Measurements from ENCODE around the gene GABRD. TPM values are rescaled to one million over a fixed set of nuclear protein-coding genes. Genes with fewer than 3 reads are reported as not detected.

Gene GABRD
- total and polyA plus RNA-seq, 2 experiments from 2014 or later, result 2.1 to 5.1 TPM

DNA sequence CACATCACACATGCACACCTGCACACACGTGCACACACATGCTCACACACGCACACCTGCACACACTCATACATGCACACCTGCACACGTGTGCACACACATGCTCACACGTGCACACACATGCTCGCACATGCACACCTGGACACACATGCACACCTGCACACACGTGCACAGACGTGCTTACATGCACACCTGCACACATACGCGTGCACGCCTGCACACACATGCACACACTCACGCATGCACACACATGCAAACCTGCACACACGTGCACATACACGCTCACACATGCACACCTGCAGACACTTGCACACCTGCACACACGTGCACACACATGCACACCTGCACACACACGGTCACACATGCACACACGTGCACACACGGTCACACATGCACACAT lies 48.1 kb upstream of the GABRD start:
- no peak overlapping the region for H3K4me2 ChIP-seq
- no peaks in the 10 kb centered on the region for H3K9me2 ChIP-seq (ENCODE audit: insufficient read depth)
- no peaks in the 10 kb centered on the region for H3K27me3 ChIP-seq (ENCODE audit: insufficient read depth)
- no peak overlapping the region for H3K27ac ChIP-seq (ENCODE audit: low read depth)
- no peaks in the 10 kb centered on the region for H3K36me3 ChIP-seq (ENCODE audit: insufficient read depth)
- TF ChIP-seq EZH2 (IDR thresholded peaks at IDR 0.05; ENCODE audit: low read depth, unreplicated experiment) (no peak), ZNF331 (CRISPR knock-in tag; IDR thresholded peaks at IDR 0.05; ENCODE audit: low read depth) (no peak), EZH2phosphoT487 (IDR thresholded peaks at IDR 0.05; ENCODE audit: unreplicated experiment) (no peak), CREB1 (CRISPR knock-in tag; IDR thresholded peaks at IDR 0.05; ENCODE audit: low read depth) (no peak), STAT1 (IDR thresholded peaks at IDR 0.05; ENCODE audit: unreplicated experiment) (no peak), JUNB (IDR thresholded peaks at IDR 0.05; ENCODE audit: unreplicated experiment) (no peak), POLR2AphosphoS5 (IDR thresholded peaks at IDR 0.05; ENCODE audit: low read depth) (no peak), ZNF114 (CRISPR knock-in tag; IDR thresholded peaks at IDR 0.05) (no peak)
- TF ChIP-seq, protein P1, sequence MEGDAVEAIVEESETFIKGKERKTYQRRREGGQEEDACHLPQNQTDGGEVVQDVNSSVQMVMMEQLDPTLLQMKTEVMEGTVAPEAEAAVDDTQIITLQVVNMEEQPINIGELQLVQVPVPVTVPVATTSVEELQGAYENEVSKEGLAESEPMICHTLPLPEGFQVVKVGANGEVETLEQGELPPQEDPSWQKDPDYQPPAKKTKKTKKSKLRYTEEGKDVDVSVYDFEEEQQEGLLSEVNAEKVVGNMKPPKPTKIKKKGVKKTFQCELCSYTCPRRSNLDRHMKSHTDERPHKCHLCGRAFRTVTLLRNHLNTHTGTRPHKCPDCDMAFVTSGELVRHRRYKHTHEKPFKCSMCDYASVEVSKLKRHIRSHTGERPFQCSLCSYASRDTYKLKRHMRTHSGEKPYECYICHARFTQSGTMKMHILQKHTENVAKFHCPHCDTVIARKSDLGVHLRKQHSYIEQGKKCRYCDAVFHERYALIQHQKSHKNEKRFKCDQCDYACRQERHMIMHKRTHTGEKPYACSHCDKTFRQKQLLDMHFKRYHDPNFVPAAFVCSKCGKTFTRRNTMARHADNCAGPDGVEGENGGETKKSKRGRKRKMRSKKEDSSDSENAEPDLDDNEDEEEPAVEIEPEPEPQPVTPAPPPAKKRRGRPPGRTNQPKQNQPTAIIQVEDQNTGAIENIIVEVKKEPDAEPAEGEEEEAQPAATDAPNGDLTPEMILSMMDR (conservative IDR thresholded peaks at IDR 0.05; ENCODE audit: low read depth in 2 of 2), result no peak
- TF ChIP-seq, protein P2, sequence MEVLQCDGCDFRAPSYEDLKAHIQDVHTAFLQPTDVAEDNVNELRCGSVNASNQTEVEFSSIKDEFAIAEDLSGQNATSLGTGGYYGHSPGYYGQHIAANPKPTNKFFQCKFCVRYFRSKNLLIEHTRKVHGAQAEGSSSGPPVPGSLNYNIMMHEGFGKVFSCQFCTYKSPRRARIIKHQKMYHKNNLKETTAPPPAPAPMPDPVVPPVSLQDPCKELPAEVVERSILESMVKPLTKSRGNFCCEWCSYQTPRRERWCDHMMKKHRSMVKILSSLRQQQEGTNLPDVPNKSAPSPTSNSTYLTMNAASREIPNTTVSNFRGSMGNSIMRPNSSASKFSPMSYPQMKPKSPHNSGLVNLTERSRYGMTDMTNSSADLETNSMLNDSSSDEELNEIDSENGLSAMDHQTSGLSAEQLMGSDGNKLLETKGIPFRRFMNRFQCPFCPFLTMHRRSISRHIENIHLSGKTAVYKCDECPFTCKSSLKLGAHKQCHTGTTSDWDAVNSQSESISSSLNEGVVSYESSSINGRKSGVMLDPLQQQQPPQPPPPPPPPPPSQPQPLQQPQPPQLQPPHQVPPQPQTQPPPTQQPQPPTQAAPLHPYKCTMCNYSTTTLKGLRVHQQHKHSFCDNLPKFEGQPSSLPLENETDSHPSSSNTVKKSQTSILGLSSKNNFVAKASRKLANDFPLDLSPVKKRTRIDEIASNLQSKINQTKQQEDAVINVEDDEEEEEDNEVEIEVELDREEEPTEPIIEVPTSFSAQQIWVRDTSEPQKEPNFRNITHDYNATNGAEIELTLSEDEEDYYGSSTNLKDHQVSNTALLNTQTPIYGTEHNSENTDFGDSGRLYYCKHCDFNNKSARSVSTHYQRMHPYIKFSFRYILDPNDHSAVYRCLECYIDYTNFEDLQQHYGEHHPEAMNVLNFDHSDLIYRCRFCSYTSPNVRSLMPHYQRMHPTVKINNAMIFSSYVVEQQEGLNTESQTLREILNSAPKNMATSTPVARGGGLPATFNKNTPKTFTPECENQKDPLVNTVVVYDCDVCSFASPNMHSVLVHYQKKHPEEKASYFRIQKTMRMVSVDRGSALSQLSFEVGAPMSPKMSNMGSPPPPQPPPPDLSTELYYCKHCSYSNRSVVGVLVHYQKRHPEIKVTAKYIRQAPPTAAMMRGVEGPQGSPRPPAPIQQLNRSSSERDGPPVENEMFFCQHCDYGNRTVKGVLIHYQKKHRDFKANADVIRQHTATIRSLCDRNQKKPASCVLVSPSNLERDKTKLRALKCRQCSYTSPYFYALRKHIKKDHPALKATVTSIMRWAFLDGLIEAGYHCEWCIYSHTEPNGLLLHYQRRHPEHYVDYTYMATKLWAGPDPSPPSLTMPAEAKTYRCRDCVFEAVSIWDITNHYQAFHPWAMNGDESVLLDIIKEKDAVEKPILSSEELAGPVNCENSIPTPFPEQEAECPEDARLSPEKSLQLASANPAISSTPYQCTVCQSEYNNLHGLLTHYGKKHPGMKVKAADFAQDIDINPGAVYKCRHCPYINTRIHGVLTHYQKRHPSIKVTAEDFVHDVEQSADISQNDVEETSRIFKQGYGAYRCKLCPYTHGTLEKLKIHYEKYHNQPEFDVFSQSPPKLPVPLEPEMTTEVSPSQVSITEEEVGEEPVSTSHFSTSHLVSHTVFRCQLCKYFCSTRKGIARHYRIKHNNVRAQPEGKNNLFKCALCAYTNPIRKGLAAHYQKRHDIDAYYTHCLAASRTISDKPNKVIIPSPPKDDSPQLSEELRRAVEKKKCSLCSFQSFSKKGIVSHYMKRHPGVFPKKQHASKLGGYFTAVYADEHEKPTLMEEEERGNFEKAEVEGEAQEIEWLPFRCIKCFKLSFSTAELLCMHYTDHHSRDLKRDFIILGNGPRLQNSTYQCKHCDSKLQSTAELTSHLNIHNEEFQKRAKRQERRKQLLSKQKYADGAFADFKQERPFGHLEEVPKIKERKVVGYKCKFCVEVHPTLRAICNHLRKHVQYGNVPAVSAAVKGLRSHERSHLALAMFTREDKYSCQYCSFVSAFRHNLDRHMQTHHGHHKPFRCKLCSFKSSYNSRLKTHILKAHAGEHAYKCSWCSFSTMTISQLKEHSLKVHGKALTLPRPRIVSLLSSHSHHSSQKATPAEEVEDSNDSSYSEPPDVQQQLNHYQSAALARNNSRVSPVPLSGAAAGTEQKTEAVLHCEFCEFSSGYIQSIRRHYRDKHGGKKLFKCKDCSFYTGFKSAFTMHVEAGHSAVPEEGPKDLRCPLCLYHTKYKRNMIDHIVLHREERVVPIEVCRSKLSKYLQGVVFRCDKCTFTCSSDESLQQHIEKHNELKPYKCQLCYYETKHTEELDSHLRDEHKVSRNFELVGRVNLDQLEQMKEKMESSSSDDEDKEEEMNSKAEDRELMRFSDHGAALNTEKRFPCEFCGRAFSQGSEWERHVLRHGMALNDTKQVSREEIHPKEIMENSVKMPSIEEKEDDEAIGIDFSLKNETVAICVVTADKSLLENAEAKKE (CRISPR knock-in tag; IDR thresholded peaks at IDR 0.05), result no peak
- Mint-ChIP-seq H3K4me1 (peaks cover 4% of the 10 kb centered on the region; the same call in 1 of the 3 replicates), H3K9me3 (peaks cover 15% of the 10 kb centered on the region), H3K36me3 (ENCODE audit: low read depth) (no peaks in the 10 kb centered on the region; the same call in 2 of the 3 replicates), H3K4me3 (no peak overlapping the region), H3K27ac (no peak overlapping the region), H3K27me3 (ENCODE audit: insufficient read depth, low read depth, poor library complexity) (peaks cover 19% of the 10 kb centered on the region)
- no peak overlapping the region for H3K4me3 ChIP-seq
- DNase-seq (ENCODE audit: low spot score), result no peak
- no peak for ATAC-seq
- no peaks in the 10 kb centered on the region for H3K79me2 ChIP-seq (replicated peaks; ENCODE audit: insufficient read depth)
- peaks cover 8% of the 10 kb centered on the region for H3F3A ChIP-seq (replicated peaks; ENCODE audit: low read depth)
- no peaks in the 10 kb centered on the region for H3K4me1 ChIP-seq (ENCODE audit: insufficient read depth)
- H4K20me1 ChIP-seq (replicated peaks; ENCODE audit: insufficient read depth), result no peaks in the 10 kb centered on the region
- no peak overlapping the region for H2AFZ ChIP-seq
